AML-193 (cell line): ENCODE measurements around the gene BACH2.

Experiments used
- DNase-seq, 2 experiments: peaks; one replicate each; lab custom pipeline; 2025; lab: John Stamatoyannopoulos, UW

BACH2 gene

GRCh38 chr6:90025523-90026061, 271.1 kb downstream of the BACH2 start:
- no peak for DNase-seq

- DNase-seq, result no peak
Measured at GRCh38 chr6:90024633-90025032, 272.0 kb downstream of the BACH2 start.

- no peak for DNase-seq
Measured at GRCh38 chr6:90021711-90022110, 274.9 kb downstream of the BACH2 start.

GRCh38 chr6:90020746-90021145, 275.9 kb downstream of the BACH2 start:
- no peak for DNase-seq

- DNase-seq, result no peak
Measured at GRCh38 chr6:90019216-90019615, 277.4 kb downstream of the BACH2 start.

GRCh38 chr6:90015883-90016282, 280.8 kb downstream of the BACH2 start:
- no peak for DNase-seq

GRCh38 chr6:90008908-90009501, 287.6 kb downstream of the BACH2 start:
- no peak for DNase-seq

GRCh38 chr6:90008189-90008907, 288.3 kb downstream of the BACH2 start:
- DNase-seq, result no peak

- no peak for DNase-seq
Measured at GRCh38 chr6:90005048-90005827, 291.4 kb downstream of the BACH2 start.

- DNase-seq, result no peak
Measured at GRCh38 chr6:90004511-90004910, 292.1 kb downstream of the BACH2 start.

- DNase-seq, result no peak
Measured at GRCh38 chr6:90003941-90004340, 292.7 kb downstream of the BACH2 start.

GRCh38 chr6:90003069-90003795, 293.4 kb downstream of the BACH2 start:
- no peak for DNase-seq

- no peak for DNase-seq
Measured at GRCh38 chr6:90000864-90001731, 295.5 kb downstream of the BACH2 start.

- DNase-seq, result no peak
Measured at GRCh38 chr6:89999945-90000825, 296.5 kb downstream of the BACH2 start.

GRCh38 chr6:89999154-89999553, 297.5 kb downstream of the BACH2 start:
- no peak for DNase-seq

GRCh38 chr6:89997456-89998445, 298.9 kb downstream of the BACH2 start:
- no peak for DNase-seq

- no peak for DNase-seq
Measured at GRCh38 chr6:89993411-89993810, 303.2 kb downstream of the BACH2 start.

- DNase-seq, result no peak
Measured at GRCh38 chr6:89992818-89993217, 303.8 kb downstream of the BACH2 start.

GRCh38 chr6:89989742-89990141, 306.9 kb downstream of the BACH2 start:
- no peak for DNase-seq
